K562 (cell line): ENCODE data around the gene IL1RN. TPM values are rescaled to one million over a fixed set of nuclear protein-coding genes. Genes with fewer than 3 reads are reported as not detected.

Experiments
- ATAC-seq: fragments of 200-7000 bp; cut with Tn5 transposase; 3 replicates; pipeline ENCODE4 v1.9.1; 2020; ENCODE audit warnings: moderate library complexity
- BruUV-seq: library from RNA; stranded (reverse); fragments of 400-500 nt; replicated peaks from 2 replicates; lab custom pipeline; 2021; lab: Mats Ljungman, UMichigan
- CTCF ChIA-PET: fragments of 300-600 bp; formaldehyde crosslinking; extraction: SDS; loops from one replicate; lab custom pipeline; 2021; ENCODE audit warnings: low intra/inter-chr PET ratio; lab: Yijun Ruan, JAX
- POLR2A ChIA-PET: fragments of 300-600, 350-650 bp; sonication (Branson Sonifier 250); formaldehyde crosslinking; extraction: SDS; loops from one replicate; lab custom pipeline; 2021; ENCODE audit warnings: antibody characterized with exemption, inconsistent platforms; lab: Yijun Ruan, JAX
- DNase-seq, 4 experiments: peaks; one replicate each; pipeline versions ENCODE4 v3.0.0 to v3.0.0-alpha.2; 2011 to 2018; ENCODE audit warnings: low spot score in 3 of 4, mixed read lengths in 3 of 4; ENCODE audit errors: extremely low read depth in 1 of 4
- FAIRE-seq: peaks from 2 replicates; lab custom pipeline; 2011; peaks lifted over from hg19 to GRCh38; lab: Jason Lieb, UNC
- H2AFZ ChIP-seq: 2 replicates; pipeline ENCODE4 v1.6.0; 2011; ENCODE audit warnings: low read depth, low read length, control low read depth, inconsistent platforms
- H3K27ac ChIP-seq: fragments of 200-600 bp; 3 replicates; pipeline ENCODE4 v1.8.0; 2011; ENCODE audit warnings: low read depth, mild to moderate bottlenecking, control low read depth, inconsistent platforms, low read length, moderate library complexity, mixed read lengths; ENCODE audit errors: extremely low read depth
- H3K27me3 ChIP-seq, 2 experiments: fragments of 300-600 bp in 1 of 2; 2 replicates in 1 of 2; 3 replicates in 1 of 2; pipeline versions ENCODE4 v1.6.0 to v1.8.0; 2011; ENCODE audit warnings: inconsistent platforms in 2 of 2, low read length in 2 of 2, mild to moderate bottlenecking in 1 of 2, mixed read lengths in 1 of 2, moderate library complexity in 1 of 2; ENCODE audit not compliant: control insufficient read depth in 2 of 2, insufficient read depth in 2 of 2
- H3K36me3 ChIP-seq: fragments of 300-600 bp; 3 replicates; pipeline ENCODE4 v1.8.0; 2011; ENCODE audit warnings: mild to moderate bottlenecking, low read length, inconsistent platforms; ENCODE audit not compliant: control insufficient read depth, insufficient read depth
- H3K4me1 ChIP-seq, 2 experiments: fragments of 200-600 bp in 1 of 2; replicated peaks in 1 of 2; 2 replicates in 1 of 2; 3 replicates in 1 of 2; pipeline versions ENCODE4 v1.5.1 to v1.8.0; 2011; ENCODE audit warnings: inconsistent platforms in 2 of 2, low read length in 2 of 2, mild to moderate bottlenecking in 1 of 2, mixed read lengths in 1 of 2, moderate library complexity in 1 of 2; ENCODE audit not compliant: control insufficient read depth in 2 of 2, insufficient read depth in 2 of 2
- H3K4me2 ChIP-seq: 2 replicates; pipeline ENCODE4 v1.6.1; 2011; ENCODE audit warnings: low read length, control low read depth, inconsistent platforms, mixed read lengths; ENCODE audit not compliant: insufficient read depth
- H3K4me3 ChIP-seq: fragments of 200-600 bp; sonication (generic), shearing (Covaris generic); 2 replicates; pipeline ENCODE4 v1.5.1; 2016; ENCODE audit warnings: control low read depth, inconsistent platforms
- H3K79me2 ChIP-seq: fragments of 200-600 bp; 3 replicates; pipeline ENCODE4 v1.8.0; 2011; ENCODE audit warnings: low read length, inconsistent platforms; ENCODE audit not compliant: control insufficient read depth, insufficient read depth
- H3K9ac ChIP-seq, 2 experiments: 2 replicates each; pipeline versions ENCODE4 v1.6.0 to v1.6.1; 2011; ENCODE audit warnings: low read depth in 2 of 2, low read length in 2 of 2, control low read depth in 1 of 2, inconsistent platforms in 1 of 2, mild to moderate bottlenecking in 1 of 2, mixed read lengths in 1 of 2; ENCODE audit not compliant: insufficient read depth in 1 of 2
- H3K9me1 ChIP-seq: one replicate; pipeline ENCODE4 v1.6.0; 2011; ENCODE audit warnings: inconsistent platforms, mild to moderate bottlenecking, low read length, moderate library complexity; ENCODE audit not compliant: control insufficient read depth, insufficient read depth
- H3K9me3 ChIP-seq: replicated peaks from 2 replicates; pipeline ENCODE4 v1.5.1; 2011; ENCODE audit warnings: low read depth, low read length, inconsistent platforms; ENCODE audit not compliant: control insufficient read depth, insufficient read depth
- H4K20me1 ChIP-seq: replicated peaks from 2 replicates; pipeline ENCODE4 v1.6.1; 2011; ENCODE audit warnings: low read length, inconsistent platforms, mixed read lengths; ENCODE audit not compliant: control insufficient read depth, insufficient read depth
- DACH1 ChIP-seq: fragments of 450-650 bp; IDR thresholded peaks from 2 replicates; pipeline ENCODE4 v1.6.1; 2018; ENCODE audit not compliant: partially characterized antibody
- HMG20A ChIP-seq: fragments of 450-650 bp; formaldehyde crosslinking; conservative IDR thresholded peaks from 2 replicates; pipeline ENCODE4 v1.4.0; 2020; ENCODE audit warnings: mild to moderate bottlenecking, mixed read lengths
- RCOR1 ChIP-seq, 2 experiments: IDR thresholded peaks; 2 replicates each; pipeline ENCODE4 v1.6.1; 2012; ENCODE audit warnings: low read depth in 2 of 2, low read length in 2 of 2, borderline replicate concordance in 1 of 2, improper control_type of control experiment in 1 of 2
- SRSF1 ChIP-seq: fragments of 200-400 bp; formaldehyde crosslinking; IDR thresholded peaks from 2 replicates; pipeline ENCODE4 v1.6.1; 2017; ENCODE audit warnings: mild to moderate bottlenecking, low read depth, low read length, moderate library complexity
- YY1 ChIP-seq, 3 experiments: IDR thresholded peaks; 2 replicates each; pipeline ENCODE4 v1.6.1; 2011; ENCODE audit warnings: low read length in 2 of 3, mild to moderate bottlenecking in 2 of 3, moderate library complexity in 2 of 3, borderline replicate concordance in 1 of 3, control low read depth in 1 of 3, low read depth in 1 of 3; ENCODE audit not compliant: insufficient read depth in 3 of 3, insufficient replicate concordance in 2 of 3, control insufficient read depth in 1 of 3, insufficient read length in 1 of 3; ENCODE audit errors: extremely low read depth in 1 of 3
- ZNF140 ChIP-seq: fragments of 250-450 bp; sonication (Bioruptor Pico); IDR thresholded peaks from 2 replicates; pipeline ENCODE4 v1.8.0; 2021; ENCODE audit warnings: moderate library complexity, mild to moderate bottlenecking, inconsistent platforms
- WGBS: fragments of 100-300 bp; shearing (Covaris generic); methylation state at CpG from one replicate; pipeline ENCODE4 v1.1.6; 2016; ENCODE audit warnings: low coverage, mixed read lengths; ENCODE audit not compliant: insufficient coverage; ENCODE audit errors: missing lambda C conversion rate; 5-methylcytosine and 5-hydroxymethylcytosine counted together
- in situ Hi-C: fragments of 300-500 bp; cut with MboI; formaldehyde crosslinking; loops from 4 replicates; pipeline ENCODE4 v1.15.0; 2018; ENCODE audit warnings: inconsistent platforms, mixed read lengths
- intact Hi-C: fragments of 100-400 bp; cut with micrococcal nuclease; formaldehyde crosslinking; loops from 2 replicates; pipeline ENCODE4 v1.14.2; 2022
- polyA plus RNA-seq, 8 experiments: library from polyadenylated mRNA; depleted of rRNA in 4 of 8; stranded (reverse) in 5 of 8; unstranded in 3 of 8; fragments of >200 nt; fragmentation: Nextera tagmentation in 2 of 8; fragmentation: Illumina TruSeq in 1 of 8; extraction: Ambion mirVana in 2 of 8; extraction: Trizol in 1 of 8; gene quantifications; 2 replicates each; pipeline versions ENCODE4 v1.2.1 to v1.2.3, GENCODE V29; 2011 to 2014; ENCODE audit warnings: inconsistent platforms in 1 of 8, missing spikeins in 1 of 8
- total RNA-seq, 7 experiments: library from RNA; depleted of rRNA in 6 of 7; stranded (reverse); fragments of >200 nt in 6 of 7; fragmentation: Illumina TruSeq in 2 of 7; extraction: Trizol in 2 of 7; gene quantifications; 2 replicates each; pipeline versions ENCODE4 v1.2.1 to v1.2.3, GENCODE V29; 2011 to 2021; ENCODE audit warnings: low replicate concordance in 1 of 7
- TF ChIP-seq, protein P1 (sequence below): fragments of 450-650 bp; IDR thresholded peaks from 2 replicates; pipeline ENCODE4 v1.7.1; 2018; ENCODE audit warnings: mild to moderate bottlenecking, low read depth; ENCODE audit not compliant: partially characterized antibody
- TF ChIP-seq, protein P2 (sequence below), 2 experiments: fragments of 200-800 bp in 1 of 2; sonication (Bioruptor generic) in 1 of 2; sonication (generic) in 1 of 2; formaldehyde crosslinking in 1 of 2; IDR thresholded peaks in 1 of 2; conservative IDR thresholded peaks in 1 of 2; 2 replicates each; pipeline versions ENCODE4 v1.5.0 to v1.6.1; 2016 to 2020; ENCODE audit warnings: missing compliant biosample characterization in 1 of 2, missing genetic modification characterization in 1 of 2, missing genetic modification reagents in 1 of 2
- TF ChIP-seq, protein P3 (sequence below): sonication (generic); formaldehyde crosslinking; IDR thresholded peaks from 2 replicates; pipeline ENCODE4 v1.8.0; 2023; ENCODE audit warnings: mild to moderate bottlenecking, missing genetic modification reagents
- TF ChIP-seq, protein P4 (sequence below): sonication (generic); formaldehyde crosslinking; IDR thresholded peaks from 2 replicates; pipeline ENCODE4 v1.8.1; 2023; ENCODE audit warnings: mild to moderate bottlenecking, missing genetic modification reagents

The IL1RN gene
- total and polyA plus RNA-seq, 9 of the 15 experiments (the other 6 are each of a cell fraction or from before 2014, with no cell fraction given): 0.13 TPM; not detected in 8

DNA sequence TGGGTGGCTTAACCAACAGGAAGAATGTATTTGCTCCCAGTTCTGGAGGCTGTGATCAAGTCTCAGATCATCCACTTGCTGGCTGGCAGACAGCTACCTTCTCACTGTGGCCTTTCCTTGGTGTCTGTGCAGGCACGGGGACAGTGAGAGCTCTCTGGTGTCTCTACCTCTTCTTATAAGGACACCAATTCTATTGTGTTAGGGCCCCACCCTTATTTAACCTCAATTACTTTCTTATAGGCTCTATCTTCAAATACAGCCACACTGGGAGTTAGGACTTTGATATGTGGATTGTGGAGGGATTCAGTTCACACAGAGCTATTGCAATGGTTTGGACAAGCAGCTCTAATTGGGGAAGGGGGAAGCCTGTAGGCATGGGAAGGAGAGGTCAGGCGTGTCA lies 25.3 kb upstream of the IL1RN start:
- Histone ChIP-seq H3K27ac (no peak overlapping the region), H3K9me1 (no peaks in the 10 kb centered on the region), H3K9ac (no peak overlapping the region), H2AFZ (no peak overlapping the region), H3K79me2 (no peaks in the 10 kb centered on the region), H3K9me3 (0 out of 2 replicates have a peak, but pooled peaks cover 2% of the 10 kb centered on the region), H4K20me1 (no peaks in the 10 kb centered on the region), H3K4me3 (no peak overlapping the region), H3K36me3 (no peaks in the 10 kb centered on the region), H3K27me3 (peaks cover 16 to 37% of the 10 kb centered on the region in 2 experiments), H3K4me2 (no peak overlapping the region), H3K4me1 (no peaks in the 10 kb centered on the region; a peak in 1 of 5 replicates)
- in situ Hi-C loops: no loop called here
- DNase-seq: no peak
- intact Hi-C loops: no loop called here
- ATAC-seq: no peak
- 2% methylated on average over 2 of the region's 2 CpGs for WGBS
- TF ChIP-seq, protein P1, sequence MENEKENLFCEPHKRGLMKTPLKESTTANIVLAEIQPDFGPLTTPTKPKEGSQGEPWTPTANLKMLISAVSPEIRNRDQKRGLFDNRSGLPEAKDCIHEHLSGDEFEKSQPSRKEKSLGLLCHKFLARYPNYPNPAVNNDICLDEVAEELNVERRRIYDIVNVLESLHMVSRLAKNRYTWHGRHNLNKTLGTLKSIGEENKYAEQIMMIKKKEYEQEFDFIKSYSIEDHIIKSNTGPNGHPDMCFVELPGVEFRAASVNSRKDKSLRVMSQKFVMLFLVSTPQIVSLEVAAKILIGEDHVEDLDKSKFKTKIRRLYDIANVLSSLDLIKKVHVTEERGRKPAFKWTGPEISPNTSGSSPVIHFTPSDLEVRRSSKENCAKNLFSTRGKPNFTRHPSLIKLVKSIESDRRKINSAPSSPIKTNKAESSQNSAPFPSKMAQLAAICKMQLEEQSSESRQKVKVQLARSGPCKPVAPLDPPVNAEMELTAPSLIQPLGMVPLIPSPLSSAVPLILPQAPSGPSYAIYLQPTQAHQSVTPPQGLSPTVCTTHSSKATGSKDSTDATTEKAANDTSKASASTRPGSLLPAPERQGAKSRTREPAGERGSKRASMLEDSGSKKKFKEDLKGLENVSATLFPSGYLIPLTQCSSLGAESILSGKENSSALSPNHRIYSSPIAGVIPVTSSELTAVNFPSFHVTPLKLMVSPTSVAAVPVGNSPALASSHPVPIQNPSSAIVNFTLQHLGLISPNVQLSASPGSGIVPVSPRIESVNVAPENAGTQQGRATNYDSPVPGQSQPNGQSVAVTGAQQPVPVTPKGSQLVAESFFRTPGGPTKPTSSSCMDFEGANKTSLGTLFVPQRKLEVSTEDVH: no peak
- TF ChIP-seq YY1 (IDR thresholded peaks at IDR 0.05; ENCODE audit: borderline replicate concordance in 1 of 3, control insufficient read depth in 1 of 3, extremely low read depth in 1 of 3, insufficient read depth in 3 of 3, insufficient read length in 1 of 3, insufficient replicate concordance in 2 of 3, low read depth in 1 of 3, low read length in 2 of 3) (no peak), HMG20A (CRISPR knock-in tag) (no peak), RCOR1 (IDR thresholded peaks at IDR 0.05; ENCODE audit: borderline replicate concordance in 1 of 2, low read depth in 2 of 2, low read length in 2 of 2) (no peak), ZNF140 (CRISPR knock-in tag) (no peak), SRSF1 (no peak), DACH1 (no peak)
- TF ChIP-seq, protein P2, sequence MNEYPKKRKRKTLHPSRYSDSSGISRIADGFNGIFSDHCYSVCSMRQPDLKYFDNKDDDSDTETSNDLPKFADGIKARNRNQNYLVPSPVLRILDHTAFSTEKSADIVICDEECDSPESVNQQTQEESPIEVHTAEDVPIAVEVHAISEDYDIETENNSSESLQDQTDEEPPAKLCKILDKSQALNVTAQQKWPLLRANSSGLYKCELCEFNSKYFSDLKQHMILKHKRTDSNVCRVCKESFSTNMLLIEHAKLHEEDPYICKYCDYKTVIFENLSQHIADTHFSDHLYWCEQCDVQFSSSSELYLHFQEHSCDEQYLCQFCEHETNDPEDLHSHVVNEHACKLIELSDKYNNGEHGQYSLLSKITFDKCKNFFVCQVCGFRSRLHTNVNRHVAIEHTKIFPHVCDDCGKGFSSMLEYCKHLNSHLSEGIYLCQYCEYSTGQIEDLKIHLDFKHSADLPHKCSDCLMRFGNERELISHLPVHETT (CRISPR knock-in tag; conservative IDR thresholded peaks at IDR 0.05 in 1 of 2, IDR thresholded peaks at IDR 0.05 in 1 of 2): no peak
- TF ChIP-seq, protein P3, sequence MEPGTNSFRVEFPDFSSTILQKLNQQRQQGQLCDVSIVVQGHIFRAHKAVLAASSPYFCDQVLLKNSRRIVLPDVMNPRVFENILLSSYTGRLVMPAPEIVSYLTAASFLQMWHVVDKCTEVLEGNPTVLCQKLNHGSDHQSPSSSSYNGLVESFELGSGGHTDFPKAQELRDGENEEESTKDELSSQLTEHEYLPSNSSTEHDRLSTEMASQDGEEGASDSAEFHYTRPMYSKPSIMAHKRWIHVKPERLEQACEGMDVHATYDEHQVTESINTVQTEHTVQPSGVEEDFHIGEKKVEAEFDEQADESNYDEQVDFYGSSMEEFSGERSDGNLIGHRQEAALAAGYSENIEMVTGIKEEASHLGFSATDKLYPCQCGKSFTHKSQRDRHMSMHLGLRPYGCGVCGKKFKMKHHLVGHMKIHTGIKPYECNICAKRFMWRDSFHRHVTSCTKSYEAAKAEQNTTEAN (CRISPR knock-in tag): no peak
- TF ChIP-seq, protein P4, sequence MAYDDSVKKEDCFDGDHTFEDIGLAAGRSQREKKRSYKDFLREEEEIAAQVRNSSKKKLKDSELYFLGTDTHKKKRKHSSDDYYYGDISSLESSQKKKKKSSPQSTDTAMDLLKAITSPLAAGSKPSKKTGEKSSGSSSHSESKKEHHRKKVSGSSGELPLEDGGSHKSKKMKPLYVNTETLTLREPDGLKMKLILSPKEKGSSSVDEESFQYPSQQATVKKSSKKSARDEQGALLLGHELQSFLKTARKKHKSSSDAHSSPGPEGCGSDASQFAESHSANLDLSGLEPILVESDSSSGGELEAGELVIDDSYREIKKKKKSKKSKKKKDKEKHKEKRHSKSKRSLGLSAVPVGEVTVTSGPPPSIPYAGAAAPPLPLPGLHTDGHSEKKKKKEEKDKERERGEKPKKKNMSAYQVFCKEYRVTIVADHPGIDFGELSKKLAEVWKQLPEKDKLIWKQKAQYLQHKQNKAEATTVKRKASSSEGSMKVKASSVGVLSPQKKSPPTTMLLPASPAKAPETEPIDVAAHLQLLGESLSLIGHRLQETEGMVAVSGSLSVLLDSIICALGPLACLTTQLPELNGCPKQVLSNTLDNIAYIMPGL: no peak
- POLR2A ChIA-PET: interaction anchor here (1.8 kb wide), 1 partner anchor 43 kb away, joined by 6 read pairs; the partner anchor contains the start of gene IL36RN
- CTCF ChIA-PET: no interaction called here
- no peak for FAIRE-seq
- BruUV-seq: no TSS peak
